SK-N-SH (cell line): ENCODE results near the gene SEMA4D.

ENCODE experiments used
- CTCF ChIP-seq: fragments of 200-600 bp; sonication (generic); IDR thresholded peaks from 2 replicates; pipeline ENCODE4 v1.6.1; 2017; ENCODE audit warnings: antibody characterized with exemption, mild to moderate bottlenecking, moderate library complexity
- EP300 ChIP-seq, 2 experiments: IDR thresholded peaks; 2 replicates each; pipeline versions ENCODE4 v1.4.0 to v1.6.1; 2012; ENCODE audit warnings: borderline replicate concordance in 1 of 2, low read depth in 1 of 2, low read length in 1 of 2
- EZH2phosphoT487 ChIP-seq: fragments of 200-600 bp; sonication (generic); IDR thresholded peaks from 2 replicates; pipeline ENCODE4 v1.6.1; 2017; ENCODE audit warnings: low read depth, mixed run types, mild to moderate bottlenecking, antibody characterized with exemption, moderate library complexity, borderline replicate concordance
- GATA2 ChIP-seq: sonication (generic); formaldehyde crosslinking; IDR thresholded peaks from 2 replicates; pipeline ENCODE4 v1.5.0; 2020; ENCODE audit warnings: mild to moderate bottlenecking, missing genetic modification reagents
- MAX ChIP-seq: IDR thresholded peaks from 2 replicates; pipeline ENCODE4 v1.4.0; 2012; ENCODE audit warnings: low read depth
- POLR2AphosphoS5 ChIP-seq: IDR thresholded peaks from 2 replicates; pipeline ENCODE4 v1.6.1; 2012; ENCODE audit warnings: low read depth, low read length
- RAD21 ChIP-seq: IDR thresholded peaks from 2 replicates; pipeline ENCODE4 v1.6.1; 2012; ENCODE audit warnings: mild to moderate bottlenecking, low read length
- REST ChIP-seq: IDR thresholded peaks from 2 replicates; pipeline ENCODE4 v1.6.1; 2012; ENCODE audit warnings: mild to moderate bottlenecking, low read depth, low read length, moderate library complexity
- RXRA ChIP-seq: IDR thresholded peaks from 2 replicates; pipeline ENCODE4 v1.4.0; 2012; ENCODE audit warnings: low read depth, mild to moderate bottlenecking, borderline replicate concordance
- SIN3A ChIP-seq: IDR thresholded peaks from 2 replicates; pipeline ENCODE4 v1.6.1; 2012; ENCODE audit warnings: low read depth, mild to moderate bottlenecking, low read length, moderate library complexity, borderline replicate concordance
- TAF1 ChIP-seq: IDR thresholded peaks from 2 replicates; pipeline ENCODE4 v1.6.1; 2012; ENCODE audit warnings: low read depth, mild to moderate bottlenecking, low read length, moderate library complexity, borderline replicate concordance
- YY1 ChIP-seq: IDR thresholded peaks from 2 replicates; pipeline ENCODE4 v1.4.0; 2012; ENCODE audit warnings: low read depth, mild to moderate bottlenecking
- ZBTB33 ChIP-seq: IDR thresholded peaks from 2 replicates; pipeline ENCODE4 v1.4.0; 2012; ENCODE audit warnings: low read depth, borderline replicate concordance

- TF ChIP-seq CTCF: no peak
- no peak for TF ChIP-seq REST
- TF ChIP-seq POLR2AphosphoS5: no peak
- TF ChIP-seq RXRA: no peak
- no peak for TF ChIP-seq ZBTB33
- TF ChIP-seq TAF1: no peak
- no peak for TF ChIP-seq EZH2phosphoT487
- no peak for TF ChIP-seq YY1
- TF ChIP-seq GATA2 (CRISPR knock-in tag): no peak
- no peak for TF ChIP-seq SIN3A
- TF ChIP-seq MAX: no peak
- no peak for TF ChIP-seq RAD21
- no peak for TF ChIP-seq EP300 (IDR thresholded peaks at IDR 0.05; ENCODE audit: borderline replicate concordance in 1 of 2, low read depth in 1 of 2, low read length in 1 of 2)
Measured at GRCh38 chr9:89500008-89500407, 2.1 kb upstream of the SEMA4D start.
